HepG2 (cell line): ENCODE data around the gene PTGR2. TPM values are rescaled to one million over a fixed set of nuclear protein-coding genes. Genes with fewer than 3 reads are reported as not detected.

Source experiments
- NFIC ChIP-seq: IDR thresholded peaks from 2 replicates; pipeline ENCODE4 v1.6.1; 2012; ENCODE audit warnings: mild to moderate bottlenecking, low read length, inconsistent platforms
- RXRA ChIP-seq: sonication (generic); formaldehyde crosslinking; IDR thresholded peaks from 2 replicates; pipeline ENCODE4 v1.5.1; 2020; ENCODE audit warnings: missing genetic modification reagents
- SCMH1 ChIP-seq: sonication (generic); formaldehyde crosslinking; IDR thresholded peaks from 2 replicates; pipeline ENCODE4 v1.9.0; 2021; ENCODE audit warnings: missing genetic modification reagents, mild to moderate bottlenecking, borderline replicate concordance
- SPEN ChIP-seq: sonication (generic); formaldehyde crosslinking; IDR thresholded peaks from 2 replicates; pipeline ENCODE4 v1.5.1; 2020; ENCODE audit warnings: low read depth, mild to moderate bottlenecking, missing genetic modification reagents
- TGIF2 ChIP-seq: IDR thresholded peaks from 2 replicates; pipeline ENCODE4 v1.6.1; 2016; ENCODE audit warnings: control low read depth, missing compliant biosample characterization
- ZBTB38 ChIP-seq: sonication (generic); formaldehyde crosslinking; IDR thresholded peaks from 2 replicates; pipeline ENCODE4 v1.5.1; 2020; ENCODE audit warnings: mild to moderate bottlenecking, missing genetic modification reagents
- ZBTB7A ChIP-seq: sonication (generic); formaldehyde crosslinking; IDR thresholded peaks from 2 replicates; pipeline ENCODE4 v1.8.0; 2022; ENCODE audit warnings: mild to moderate bottlenecking, missing genetic modification reagents
- ZNF207 ChIP-seq: fragments of 450-650 bp; IDR thresholded peaks from 2 replicates; pipeline ENCODE4 v1.6.1; 2016; ENCODE audit warnings: antibody characterized with exemption, borderline replicate concordance
- ZNF670 ChIP-seq: sonication (generic); formaldehyde crosslinking; IDR thresholded peaks from 2 replicates; pipeline ENCODE4 v1.8.0; 2022; ENCODE audit warnings: mild to moderate bottlenecking, missing genetic modification reagents, borderline replicate concordance
- ZNF83 ChIP-seq: sonication (generic); formaldehyde crosslinking; IDR thresholded peaks from 2 replicates; pipeline ENCODE4 v1.4.0; 2020; ENCODE audit warnings: missing genetic modification reagents, mild to moderate bottlenecking, borderline replicate concordance
- polyA plus RNA-seq, 8 experiments: library from polyadenylated mRNA; depleted of rRNA in 3 of 8; stranded (reverse) in 7 of 8; unstranded in 1 of 8; fragments of >200 nt; fragmentation: Illumina TruSeq in 4 of 8; extraction: Trizol in 4 of 8; gene quantifications; 2 replicates each; pipeline versions ENCODE4 v1.2.1 to v1.2.3, GENCODE V29; 2011 to 2016; ENCODE audit warnings: low read depth in 4 of 8, missing spikeins in 1 of 8, mixed read lengths in 1 of 8; ENCODE audit not compliant: insufficient read depth in 1 of 8
- total RNA-seq, 5 experiments: library from RNA; depleted of rRNA; stranded (reverse); fragments of >200 nt; fragmentation: Illumina TruSeq; extraction: Trizol; gene quantifications; 2 replicates each; pipeline ENCODE4 v1.2.3, GENCODE V29; 2016; ENCODE audit warnings: low read depth in 1 of 5
- TF ChIP-seq, protein P1 (sequence below): sonication (generic); formaldehyde crosslinking; IDR thresholded peaks from 2 replicates; pipeline ENCODE4 v1.4.0; 2020; ENCODE audit warnings: missing genetic modification reagents
- TF ChIP-seq, protein P2 (sequence below): sonication (generic); IDR thresholded peaks from 2 replicates; pipeline ENCODE4 v1.6.1; 2016; ENCODE audit warnings: low read depth, borderline replicate concordance
- TF ChIP-seq, protein P3 (sequence below): IDR thresholded peaks from 2 replicates; pipeline ENCODE4 v1.6.1; 2012; ENCODE audit warnings: inconsistent platforms
- TF ChIP-seq, protein P4 (sequence below): sonication (generic); formaldehyde crosslinking; IDR thresholded peaks from 2 replicates; pipeline ENCODE4 v1.4.0; 2020; ENCODE audit warnings: missing genetic modification reagents, borderline replicate concordance
- TF ChIP-seq, protein P5 (sequence below): IDR thresholded peaks from 2 replicates; pipeline ENCODE4 v1.6.1; 2018; ENCODE audit warnings: missing genetic modification reagents
- TF ChIP-seq, protein P6 (sequence below): conservative IDR thresholded peaks from 2 replicates; pipeline ENCODE4 v1.6.1; 2018; ENCODE audit warnings: missing genetic modification reagents
- TF ChIP-seq, protein P7 (sequence below): sonication (generic); formaldehyde crosslinking; IDR thresholded peaks from 2 replicates; pipeline ENCODE4 v1.4.0; 2020; ENCODE audit warnings: missing genetic modification reagents, borderline replicate concordance

The PTGR2 gene
- total and polyA plus RNA-seq, 2 of the 13 experiments (the other 11 are each of a cell fraction or from before 2014, with no cell fraction given): 3.0 to 4.3 TPM

DNA sequence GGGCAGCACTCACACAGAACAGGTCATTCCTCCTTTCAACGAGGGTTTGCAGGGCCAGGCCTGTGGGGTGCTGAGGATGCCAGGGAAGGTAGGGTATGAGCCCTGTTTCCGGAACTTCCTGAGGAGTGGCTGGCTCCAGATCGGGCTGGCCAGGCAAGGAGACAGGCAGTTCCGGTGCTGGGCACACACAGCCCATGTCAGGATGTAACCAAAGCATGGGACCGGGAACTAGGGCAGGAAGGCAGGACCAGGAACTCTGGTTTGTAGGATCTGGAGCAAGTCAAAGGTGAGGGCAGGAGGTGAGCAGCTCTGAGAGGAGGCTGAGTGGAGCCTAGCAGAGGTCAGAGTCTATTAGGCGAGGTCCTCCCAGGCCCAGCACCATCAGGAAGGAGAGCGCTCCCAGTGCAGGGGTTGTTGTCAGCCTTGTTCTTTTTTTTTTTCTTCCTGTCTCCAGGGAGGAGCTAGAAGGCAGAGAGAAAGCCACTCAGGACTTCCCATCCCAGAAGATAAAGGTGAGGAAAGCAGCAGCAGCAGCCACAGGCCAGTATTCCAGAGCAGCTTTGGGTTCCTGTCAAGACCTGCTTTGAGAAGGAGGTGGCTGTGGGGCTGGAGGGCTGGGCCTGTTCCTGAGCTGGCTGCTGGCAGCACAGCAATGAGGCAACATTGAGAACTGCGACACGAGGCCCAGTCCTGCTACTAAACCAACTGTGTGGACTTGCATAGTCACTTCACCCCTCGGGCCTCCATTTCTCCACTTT, 49.0 kb upstream of the PTGR2 start (continued):
- TF ChIP-seq, protein P1, sequence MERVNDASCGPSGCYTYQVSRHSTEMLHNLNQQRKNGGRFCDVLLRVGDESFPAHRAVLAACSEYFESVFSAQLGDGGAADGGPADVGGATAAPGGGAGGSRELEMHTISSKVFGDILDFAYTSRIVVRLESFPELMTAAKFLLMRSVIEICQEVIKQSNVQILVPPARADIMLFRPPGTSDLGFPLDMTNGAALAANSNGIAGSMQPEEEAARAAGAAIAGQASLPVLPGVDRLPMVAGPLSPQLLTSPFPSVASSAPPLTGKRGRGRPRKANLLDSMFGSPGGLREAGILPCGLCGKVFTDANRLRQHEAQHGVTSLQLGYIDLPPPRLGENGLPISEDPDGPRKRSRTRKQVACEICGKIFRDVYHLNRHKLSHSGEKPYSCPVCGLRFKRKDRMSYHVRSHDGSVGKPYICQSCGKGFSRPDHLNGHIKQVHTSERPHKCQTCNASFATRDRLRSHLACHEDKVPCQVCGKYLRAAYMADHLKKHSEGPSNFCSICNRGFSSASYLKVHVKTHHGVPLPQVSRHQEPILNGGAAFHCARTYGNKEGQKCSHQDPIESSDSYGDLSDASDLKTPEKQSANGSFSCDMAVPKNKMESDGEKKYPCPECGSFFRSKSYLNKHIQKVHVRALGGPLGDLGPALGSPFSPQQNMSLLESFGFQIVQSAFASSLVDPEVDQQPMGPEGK (CRISPR knock-in tag): no peak
- TF ChIP-seq ZBTB38 (CRISPR knock-in tag) (peak; percentile 77; the same call in 1 of the 2 replicates), TGIF2 (CRISPR knock-in tag) (no peak), SCMH1 (CRISPR knock-in tag) (no peak), ZNF670 (CRISPR knock-in tag) (no peak), SPEN (CRISPR knock-in tag) (no peak), RXRA (no peak), ZNF83 (CRISPR knock-in tag) (no peak), ZBTB7A (CRISPR knock-in tag) (no peak), ZNF207 (no peak), NFIC (no peak)
- TF ChIP-seq, protein P2, sequence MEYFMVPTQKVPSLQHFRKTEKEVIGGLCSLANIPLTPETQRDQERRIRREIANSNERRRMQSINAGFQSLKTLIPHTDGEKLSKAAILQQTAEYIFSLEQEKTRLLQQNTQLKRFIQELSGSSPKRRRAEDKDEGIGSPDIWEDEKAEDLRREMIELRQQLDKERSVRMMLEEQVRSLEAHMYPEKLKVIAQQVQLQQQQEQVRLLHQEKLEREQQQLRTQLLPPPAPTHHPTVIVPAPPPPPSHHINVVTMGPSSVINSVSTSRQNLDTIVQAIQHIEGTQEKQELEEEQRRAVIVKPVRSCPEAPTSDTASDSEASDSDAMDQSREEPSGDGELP: no peak
- TF ChIP-seq, protein P3, sequence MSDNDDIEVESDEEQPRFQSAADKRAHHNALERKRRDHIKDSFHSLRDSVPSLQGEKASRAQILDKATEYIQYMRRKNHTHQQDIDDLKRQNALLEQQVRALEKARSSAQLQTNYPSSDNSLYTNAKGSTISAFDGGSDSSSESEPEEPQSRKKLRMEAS: peak; percentile 64
- TF ChIP-seq, protein P4, sequence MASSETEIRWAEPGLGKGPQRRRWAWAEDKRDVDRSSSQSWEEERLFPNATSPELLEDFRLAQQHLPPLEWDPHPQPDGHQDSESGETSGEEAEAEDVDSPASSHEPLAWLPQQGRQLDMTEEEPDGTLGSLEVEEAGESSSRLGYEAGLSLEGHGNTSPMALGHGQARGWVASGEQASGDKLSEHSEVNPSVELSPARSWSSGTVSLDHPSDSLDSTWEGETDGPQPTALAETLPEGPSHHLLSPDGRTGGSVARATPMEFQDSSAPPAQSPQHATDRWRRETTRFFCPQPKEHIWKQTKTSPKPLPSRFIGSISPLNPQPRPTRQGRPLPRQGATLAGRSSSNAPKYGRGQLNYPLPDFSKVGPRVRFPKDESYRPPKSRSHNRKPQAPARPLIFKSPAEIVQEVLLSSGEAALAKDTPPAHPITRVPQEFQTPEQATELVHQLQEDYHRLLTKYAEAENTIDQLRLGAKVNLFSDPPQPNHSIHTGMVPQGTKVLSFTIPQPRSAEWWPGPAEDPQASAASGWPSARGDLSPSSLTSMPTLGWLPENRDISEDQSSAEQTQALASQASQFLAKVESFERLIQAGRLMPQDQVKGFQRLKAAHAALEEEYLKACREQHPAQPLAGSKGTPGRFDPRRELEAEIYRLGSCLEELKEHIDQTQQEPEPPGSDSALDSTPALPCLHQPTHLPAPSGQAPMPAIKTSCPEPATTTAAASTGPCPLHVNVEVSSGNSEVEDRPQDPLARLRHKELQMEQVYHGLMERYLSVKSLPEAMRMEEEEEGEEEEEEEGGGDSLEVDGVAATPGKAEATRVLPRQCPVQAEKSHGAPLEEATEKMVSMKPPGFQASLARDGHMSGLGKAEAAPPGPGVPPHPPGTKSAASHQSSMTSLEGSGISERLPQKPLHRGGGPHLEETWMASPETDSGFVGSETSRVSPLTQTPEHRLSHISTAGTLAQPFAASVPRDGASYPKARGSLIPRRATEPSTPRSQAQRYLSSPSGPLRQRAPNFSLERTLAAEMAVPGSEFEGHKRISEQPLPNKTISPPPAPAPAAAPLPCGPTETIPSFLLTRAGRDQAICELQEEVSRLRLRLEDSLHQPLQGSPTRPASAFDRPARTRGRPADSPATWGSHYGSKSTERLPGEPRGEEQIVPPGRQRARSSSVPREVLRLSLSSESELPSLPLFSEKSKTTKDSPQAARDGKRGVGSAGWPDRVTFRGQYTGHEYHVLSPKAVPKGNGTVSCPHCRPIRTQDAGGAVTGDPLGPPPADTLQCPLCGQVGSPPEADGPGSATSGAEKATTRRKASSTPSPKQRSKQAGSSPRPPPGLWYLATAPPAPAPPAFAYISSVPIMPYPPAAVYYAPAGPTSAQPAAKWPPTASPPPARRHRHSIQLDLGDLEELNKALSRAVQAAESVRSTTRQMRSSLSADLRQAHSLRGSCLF (CRISPR knock-in tag): no peak
- TF ChIP-seq, protein P5, sequence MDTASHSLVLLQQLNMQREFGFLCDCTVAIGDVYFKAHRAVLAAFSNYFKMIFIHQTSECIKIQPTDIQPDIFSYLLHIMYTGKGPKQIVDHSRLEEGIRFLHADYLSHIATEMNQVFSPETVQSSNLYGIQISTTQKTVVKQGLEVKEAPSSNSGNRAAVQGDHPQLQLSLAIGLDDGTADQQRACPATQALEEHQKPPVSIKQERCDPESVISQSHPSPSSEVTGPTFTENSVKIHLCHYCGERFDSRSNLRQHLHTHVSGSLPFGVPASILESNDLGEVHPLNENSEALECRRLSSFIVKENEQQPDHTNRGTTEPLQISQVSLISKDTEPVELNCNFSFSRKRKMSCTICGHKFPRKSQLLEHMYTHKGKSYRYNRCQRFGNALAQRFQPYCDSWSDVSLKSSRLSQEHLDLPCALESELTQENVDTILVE (CRISPR knock-in tag): no peak
- TF ChIP-seq, protein P6, sequence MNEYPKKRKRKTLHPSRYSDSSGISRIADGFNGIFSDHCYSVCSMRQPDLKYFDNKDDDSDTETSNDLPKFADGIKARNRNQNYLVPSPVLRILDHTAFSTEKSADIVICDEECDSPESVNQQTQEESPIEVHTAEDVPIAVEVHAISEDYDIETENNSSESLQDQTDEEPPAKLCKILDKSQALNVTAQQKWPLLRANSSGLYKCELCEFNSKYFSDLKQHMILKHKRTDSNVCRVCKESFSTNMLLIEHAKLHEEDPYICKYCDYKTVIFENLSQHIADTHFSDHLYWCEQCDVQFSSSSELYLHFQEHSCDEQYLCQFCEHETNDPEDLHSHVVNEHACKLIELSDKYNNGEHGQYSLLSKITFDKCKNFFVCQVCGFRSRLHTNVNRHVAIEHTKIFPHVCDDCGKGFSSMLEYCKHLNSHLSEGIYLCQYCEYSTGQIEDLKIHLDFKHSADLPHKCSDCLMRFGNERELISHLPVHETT: no peak
- TF ChIP-seq, protein P7, sequence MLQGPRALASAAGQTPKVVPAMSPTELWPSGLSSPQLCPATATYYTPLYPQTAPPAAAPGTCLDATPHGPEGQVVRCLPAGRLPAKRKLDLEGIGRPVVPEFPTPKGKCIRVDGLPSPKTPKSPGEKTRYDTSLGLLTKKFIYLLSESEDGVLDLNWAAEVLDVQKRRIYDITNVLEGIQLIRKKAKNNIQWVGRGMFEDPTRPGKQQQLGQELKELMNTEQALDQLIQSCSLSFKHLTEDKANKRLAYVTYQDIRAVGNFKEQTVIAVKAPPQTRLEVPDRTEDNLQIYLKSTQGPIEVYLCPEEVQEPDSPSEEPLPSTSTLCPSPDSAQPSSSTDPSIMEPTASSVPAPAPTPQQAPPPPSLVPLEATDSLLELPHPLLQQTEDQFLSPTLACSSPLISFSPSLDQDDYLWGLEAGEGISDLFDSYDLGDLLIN: no peak
